Osteocyte (in vitro differentiated cells): ENCODE measurements around the gene SERINC5. TPM values are rescaled to one million over a fixed set of nuclear protein-coding genes. Genes with fewer than 3 reads are reported as not detected.
A peak's percentile ranks its signal among the peaks of the same experiment; 100 is the strongest.

Experiments used
- DNase-seq: peaks from one replicate; pipeline ENCODE4 v3.0.0; 2021; ENCODE audit warnings: mixed read lengths; ENCODE audit not compliant: unreplicated experiment; ENCODE audit errors: extremely low spot score
- H3K27ac Mint-ChIP-seq: one replicate; pipeline ENCODE4 v1.8.0; 2021; ENCODE audit warnings: mild to moderate bottlenecking, mixed read lengths; ENCODE audit not compliant: unreplicated experiment
- H3K27me3 Mint-ChIP-seq: one replicate; pipeline ENCODE4 v1.8.0; 2021; ENCODE audit warnings: mixed read lengths; ENCODE audit not compliant: unreplicated experiment
- H3K36me3 Mint-ChIP-seq: one replicate; pipeline ENCODE4 v1.8.0; 2021; ENCODE audit warnings: mixed read lengths; ENCODE audit not compliant: unreplicated experiment
- H3K4me1 Mint-ChIP-seq: one replicate; pipeline ENCODE4 v1.8.0; 2021; ENCODE audit warnings: mixed read lengths; ENCODE audit not compliant: unreplicated experiment
- H3K4me3 Mint-ChIP-seq: one replicate; pipeline ENCODE4 v1.8.0; 2021; ENCODE audit warnings: mild to moderate bottlenecking, moderate library complexity, mixed read lengths; ENCODE audit not compliant: unreplicated experiment
- H3K9me3 Mint-ChIP-seq: one replicate; pipeline ENCODE4 v1.8.0; 2021; ENCODE audit warnings: mixed read lengths; ENCODE audit not compliant: unreplicated experiment
- CTCF ChIP-seq: fragments of 200-600 bp; sonication (generic); IDR thresholded peaks from 2 replicates; pipeline ENCODE4 v1.5.0; 2021; ENCODE audit warnings: antibody characterized with exemption, mild to moderate bottlenecking, moderate library complexity
- total RNA-seq: library from RNA; stranded (reverse); gene quantifications from 2 replicates; pipeline ENCODE4 v1.2.1, GENCODE V29; 2021

SERINC5 gene
- total RNA-seq, 1 donor from 2014 or later, result 43.2 TPM

GRCh38 chr5:80069918-80070318 is 185.9 kb downstream of the SERINC5 start:
- Mint-ChIP-seq H3K9me3 (no peaks in the 10 kb centered on the region), H3K4me1 (peaks cover 2% of the 10 kb centered on the region), H3K36me3 (no peaks in the 10 kb centered on the region), H3K4me3 (no peak overlapping the region), H3K27me3 (peaks cover 8% of the 10 kb centered on the region), H3K27ac (no peak overlapping the region)
- peak; percentile 59 for DNase-seq
- TF ChIP-seq CTCF, result no peak

- no peak overlapping the region for H3K27ac Mint-ChIP-seq
- DNase-seq, result no peak
- H3K36me3 Mint-ChIP-seq, result no peaks in the 10 kb centered on the region
- H3K27me3 Mint-ChIP-seq, result peaks cover 8% of the 10 kb centered on the region
- no peak for TF ChIP-seq CTCF
- H3K4me1 Mint-ChIP-seq, result peaks cover 2% of the 10 kb centered on the region
- H3K4me3 Mint-ChIP-seq, result no peak overlapping the region
- no peaks in the 10 kb centered on the region for H3K9me3 Mint-ChIP-seq
These were observed 186.5 kb downstream of the SERINC5 start for GRCh38 chr5:80069251-80069800.

GRCh38 chr5:80068775-80069174 is 187.1 kb downstream of the SERINC5 start:
- no peak for TF ChIP-seq CTCF
- DNase-seq, result peak; percentile 56
- Mint-ChIP-seq H3K36me3 (no peaks in the 10 kb centered on the region), H3K4me1 (peaks cover 7% of the 10 kb centered on the region), H3K27ac (no peak overlapping the region), H3K4me3 (no peak overlapping the region), H3K27me3 (peaks cover 8% of the 10 kb centered on the region), H3K9me3 (no peaks in the 10 kb centered on the region)

GRCh38 chr5:80068246-80068636 is 187.6 kb downstream of the SERINC5 start:
- TF ChIP-seq CTCF, result no peak
- DNase-seq, result peak; percentile 73
- Mint-ChIP-seq H3K4me1 (peaks cover 12% of the 10 kb centered on the region), H3K9me3 (no peaks in the 10 kb centered on the region), H3K4me3 (no peak overlapping the region), H3K27me3 (peaks cover 8% of the 10 kb centered on the region), H3K27ac (no peak overlapping the region), H3K36me3 (no peaks in the 10 kb centered on the region)

- no peak for TF ChIP-seq CTCF
- no peak overlapping the region for H3K27ac Mint-ChIP-seq
- peaks cover 10% of the 10 kb centered on the region for H3K4me1 Mint-ChIP-seq
- H3K27me3 Mint-ChIP-seq, result peaks cover 8% of the 10 kb centered on the region
- DNase-seq, result peak; percentile 75
- no peaks in the 10 kb centered on the region for H3K36me3 Mint-ChIP-seq
- H3K9me3 Mint-ChIP-seq, result no peaks in the 10 kb centered on the region
- no peak overlapping the region for H3K4me3 Mint-ChIP-seq
These were observed 188.2 kb downstream of the SERINC5 start for GRCh38 chr5:80067531-80068245.
